HCT116 (cell line): ENCODE measurements around the gene BRD4. TPM values are rescaled to one million over a fixed set of nuclear protein-coding genes. Genes with fewer than 3 reads are reported as not detected.

ENCODE experiments used
- ATAC-seq: fragments of 200-7000 bp; cut with Tn5 transposase; 2 replicates; pipeline ENCODE4 v1.9.1; 2020; ENCODE audit warnings: mild to moderate bottlenecking, moderate library complexity
- BruUV-seq: library from RNA; stranded (reverse); fragments of 400-500 nt; replicated peaks from 2 replicates; lab custom pipeline; 2021; lab: Mats Ljungman, UMichigan
- CTCF ChIA-PET: fragments of 300-600 bp; sonication (Branson Sonifier 250); formaldehyde crosslinking; loops from one replicate; lab custom pipeline; 2021; ENCODE audit warnings: antibody characterized with exemption; lab: Charles Lee
- POLR2A ChIA-PET: fragments of 300-600, 350-600 bp; sonication (Branson Sonifier 250); formaldehyde crosslinking; loops from one replicate; lab custom pipeline; 2021; ENCODE audit warnings: antibody characterized with exemption; lab: Charles Lee
- RAD21 ChIA-PET, 2 experiments: fragments of 300-600 bp; sonication (Branson Sonifier 250); formaldehyde crosslinking; loops; one replicate each; lab custom pipeline; 2023; ENCODE audit warnings: low total read pairs in 2 of 2; ENCODE audit not compliant: uncharacterized antibody in 2 of 2, unreplicated experiment in 2 of 2, low non-redundant PET in 1 of 2; lab: Charles Lee
- DNase-seq: peaks from one replicate; pipeline ENCODE4 v3.0.0-alpha.2; 2010; ENCODE audit warnings: low read depth, low spot score
- H2AFZ ChIP-seq: fragments of 200-600 bp; shearing (Covaris generic), sonication (generic); 2 replicates; pipeline ENCODE4 v1.6.1; 2017; ENCODE audit warnings: low read depth, mixed run types, mixed read lengths, antibody characterized with exemption, low read length; ENCODE audit not compliant: poor library complexity, severe bottlenecking
- H3K27ac ChIP-seq: 2 replicates; pipeline ENCODE4 v1.5.1; 2012; ENCODE audit warnings: low read depth, low read length
- H3K27me3 ChIP-seq: fragments of 200-600 bp; sonication (generic); 2 replicates; pipeline ENCODE4 v1.6.1; 2016; ENCODE audit warnings: mixed run types, low read length, mixed read lengths; ENCODE audit not compliant: insufficient read depth
- H3K36me3 ChIP-seq, 2 experiments: fragments of 200-500 bp in 1 of 2; fragments of 200-600 bp in 1 of 2; sonication (Bioruptor generic) in 1 of 2; sonication (generic) in 1 of 2; 2 replicates each; pipeline versions ENCODE4 v1.5.1 to v1.6.1; 2014 to 2016; ENCODE audit warnings: low read length in 2 of 2, inconsistent platforms in 1 of 2, mixed read lengths in 1 of 2, mixed run types in 1 of 2; ENCODE audit not compliant: insufficient read depth in 2 of 2, control insufficient read depth in 1 of 2
- H3K4me1 ChIP-seq, 2 experiments: fragments of 200-600 bp in 1 of 2; sonication (generic) in 1 of 2; 2 replicates each; pipeline versions ENCODE4 v1.5.1 to v1.6.1; 2012 to 2017; ENCODE audit warnings: low read length in 2 of 2, inconsistent platforms in 1 of 2, mild to moderate bottlenecking in 1 of 2, mixed read lengths in 1 of 2, mixed run types in 1 of 2, moderate library complexity in 1 of 2; ENCODE audit not compliant: insufficient read depth in 2 of 2, control insufficient read depth in 1 of 2
- H3K4me2 ChIP-seq: fragments of 200-600 bp; sonication (generic); 2 replicates; pipeline ENCODE4 v1.6.1; 2017; ENCODE audit warnings: mixed run types, low read length, mixed read lengths
- H3K4me3 ChIP-seq, 2 experiments: fragments of 200-600 bp in 1 of 2; sonication (generic) in 1 of 2; replicated peaks in 1 of 2; 2 replicates each; pipeline ENCODE4 v1.5.1; 2011 to 2016; ENCODE audit warnings: low read length in 2 of 2, control low read depth in 1 of 2, low read depth in 1 of 2, mild to moderate bottlenecking in 1 of 2, mixed read lengths in 1 of 2, mixed run types in 1 of 2
- H3K79me2 ChIP-seq: fragments of 200-600 bp; sonication (generic); 2 replicates; pipeline ENCODE4 v1.6.1; 2017; ENCODE audit warnings: mild to moderate bottlenecking, mixed run types, low read length, moderate library complexity, mixed read lengths; ENCODE audit not compliant: insufficient read depth
- H3K9ac ChIP-seq: fragments of 200-600 bp; sonication (generic); 2 replicates; pipeline ENCODE4 v1.6.1; 2016; ENCODE audit warnings: low read length, mixed read lengths
- H3K9me2 ChIP-seq: fragments of 200-600 bp; sonication (generic), shearing (Covaris generic); 2 replicates; pipeline ENCODE4 v1.6.1; 2017; ENCODE audit warnings: mixed run types, mild to moderate bottlenecking, moderate library complexity; ENCODE audit not compliant: insufficient read depth
- H3K9me3 ChIP-seq, 2 experiments: fragments of 200-500 bp in 1 of 2; fragments of 200-600 bp in 1 of 2; sonication (Bioruptor generic) in 1 of 2; sonication (generic) in 1 of 2; 2 replicates each; pipeline ENCODE4 v1.6.1; 2014 to 2017; ENCODE audit warnings: low read length in 2 of 2, mixed read lengths in 2 of 2, inconsistent platforms in 1 of 2, low read depth in 1 of 2, mild to moderate bottlenecking in 1 of 2, mixed run types in 1 of 2, moderate library complexity in 1 of 2; ENCODE audit not compliant: control insufficient read depth in 1 of 2, insufficient read depth in 1 of 2
- H4K20me1 ChIP-seq: fragments of 200-600 bp; sonication (generic), shearing (Covaris generic); 2 replicates; pipeline ENCODE4 v1.6.1; 2017; ENCODE audit warnings: mixed run types, mild to moderate bottlenecking, moderate library complexity; ENCODE audit not compliant: insufficient read depth
- CEBPB ChIP-seq: IDR thresholded peaks from 2 replicates; pipeline ENCODE4 v1.6.1; 2012; ENCODE audit warnings: low read depth
- EGR1 ChIP-seq: IDR thresholded peaks from 2 replicates; pipeline ENCODE4 v1.6.1; 2012; ENCODE audit warnings: low read depth
- EZH2 ChIP-seq: fragments of 200-600 bp; sonication (generic); IDR thresholded peaks from 2 replicates; pipeline ENCODE4 v1.6.1; 2017; ENCODE audit warnings: antibody characterized with exemption, mixed run types
- EZH2phosphoT487 ChIP-seq: fragments of 200-600 bp; IDR thresholded peaks from 2 replicates; pipeline ENCODE4 v1.6.1; 2018; ENCODE audit warnings: antibody characterized with exemption, borderline replicate concordance
- FOSL1 ChIP-seq: IDR thresholded peaks from 2 replicates; pipeline ENCODE4 v1.6.1; 2012; ENCODE audit warnings: low read depth
- JUND ChIP-seq: IDR thresholded peaks from 2 replicates; pipeline ENCODE4 v1.6.1; 2012
- POLR2A ChIP-seq: IDR thresholded peaks from 2 replicates; pipeline ENCODE4 v1.7.0; 2011; ENCODE audit warnings: borderline replicate concordance; ENCODE audit not compliant: insufficient read depth, insufficient read length; ENCODE audit errors: extremely low read depth
- RAD21 ChIP-seq: IDR thresholded peaks from 2 replicates; pipeline ENCODE4 v1.6.1; 2012; ENCODE audit warnings: low read depth, mild to moderate bottlenecking
- SP1 ChIP-seq: IDR thresholded peaks from 2 replicates; pipeline ENCODE4 v1.6.1; 2012; ENCODE audit warnings: low read depth
- YY1 ChIP-seq: IDR thresholded peaks from 2 replicates; pipeline ENCODE4 v1.6.1; 2011; ENCODE audit warnings: low read length, low read depth, moderate library complexity, mild to moderate bottlenecking; ENCODE audit not compliant: insufficient replicate concordance; ENCODE audit errors: extremely low read depth
- intact Hi-C: fragments of 100-400 bp; cut with micrococcal nuclease; formaldehyde crosslinking; loops from 2 replicates; pipeline ENCODE4 v1.10.0; 2022
- total RNA-seq: library from RNA; stranded (reverse); gene quantifications from one replicate; pipeline ENCODE4 v1.2.1, GENCODE V29; 2021; ENCODE audit not compliant: unreplicated experiment
- TF ChIP-seq, protein P1 (sequence below): IDR thresholded peaks from 2 replicates; pipeline ENCODE4 v1.6.1; 2011; ENCODE audit warnings: mild to moderate bottlenecking, low read length, moderate library complexity; ENCODE audit not compliant: insufficient replicate concordance; ENCODE audit errors: extremely low read depth
- TF ChIP-seq, protein P2 (sequence below): IDR thresholded peaks from 2 replicates; pipeline ENCODE4 v1.6.1; 2012
- TF ChIP-seq, protein P3 (sequence below): IDR thresholded peaks from 2 replicates; pipeline ENCODE4 v1.6.1; 2012; ENCODE audit warnings: low read depth

Gene BRD4
- total RNA-seq, 1 experiment from 2014 or later = 52.9 TPM

DNA sequence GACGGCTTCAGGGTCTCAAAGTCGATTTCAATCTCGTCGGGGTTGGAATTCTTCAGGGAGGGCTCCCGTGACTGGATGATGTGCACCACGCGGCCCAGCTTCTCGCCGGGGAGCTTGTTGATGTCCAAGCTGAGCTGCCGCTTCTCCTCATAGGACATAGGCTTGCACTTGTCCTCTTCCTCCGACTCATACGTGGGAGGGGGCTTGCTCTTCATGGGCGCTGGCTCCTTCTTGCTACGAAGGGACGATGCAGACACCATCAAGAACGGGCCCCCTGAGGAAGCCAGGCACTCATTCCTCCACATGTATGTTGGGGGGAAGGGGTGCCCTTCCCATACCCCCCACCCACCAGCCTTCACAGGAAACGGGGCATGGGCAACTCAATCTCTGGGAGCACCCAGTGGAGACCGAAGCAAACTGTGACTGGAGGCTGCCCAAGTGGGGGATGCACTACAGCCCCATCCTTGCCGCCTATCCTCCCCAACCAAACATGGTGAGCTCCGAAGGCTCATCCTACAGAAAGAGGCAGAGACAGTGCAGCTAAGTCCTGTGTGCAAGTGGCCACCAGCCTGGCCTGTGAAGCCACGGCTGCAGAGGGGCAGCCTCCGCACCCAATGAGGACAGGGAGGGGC lies 76.9 kb downstream of the BRD4 start:
- CTCF ChIA-PET = interaction anchor here (0.6 kb wide), 1 partner anchor 300 kb away, joined by 3 read pairs; no protein-coding TSS in a partner anchor
- no peak overlapping the region for H3K27ac ChIP-seq
- BruUV-seq = TSS peak; percentile 42
- no peak overlapping the region for H3K4me2 ChIP-seq
- RAD21 ChIA-PET = no interaction called here
- intact Hi-C loops = no loop called here
- no peaks in the 10 kb centered on the region for H4K20me1 ChIP-seq
- H3K4me1 ChIP-seq = peaks cover 0 to 6% of the 10 kb centered on the region in 2 experiments; a peak in 1 of 4 replicates
- peaks cover 18% of the 10 kb centered on the region; the same call in 1 of the 2 replicates for H3K79me2 ChIP-seq
- H3K9ac ChIP-seq = no peak overlapping the region
- no peaks in the 10 kb centered on the region for H3K9me2 ChIP-seq
- no peak overlapping the region for H3K4me3 ChIP-seq
- ATAC-seq (no peak), DNase-seq (no peak)
- no peak for TF ChIP-seq EGR1
- no peak for TF ChIP-seq SP1
- TF ChIP-seq POLR2A = no peak
- H3K27me3 ChIP-seq = no peaks in the 10 kb centered on the region
- no peak overlapping the region for H2AFZ ChIP-seq
- H3K36me3 ChIP-seq = peaks cover 2 to 5% of the 10 kb centered on the region in 2 experiments; a peak in 3 of 4 replicates
- POLR2A ChIA-PET = no interaction called here
- H3K9me3 ChIP-seq = no peaks in the 10 kb centered on the region

DNA sequence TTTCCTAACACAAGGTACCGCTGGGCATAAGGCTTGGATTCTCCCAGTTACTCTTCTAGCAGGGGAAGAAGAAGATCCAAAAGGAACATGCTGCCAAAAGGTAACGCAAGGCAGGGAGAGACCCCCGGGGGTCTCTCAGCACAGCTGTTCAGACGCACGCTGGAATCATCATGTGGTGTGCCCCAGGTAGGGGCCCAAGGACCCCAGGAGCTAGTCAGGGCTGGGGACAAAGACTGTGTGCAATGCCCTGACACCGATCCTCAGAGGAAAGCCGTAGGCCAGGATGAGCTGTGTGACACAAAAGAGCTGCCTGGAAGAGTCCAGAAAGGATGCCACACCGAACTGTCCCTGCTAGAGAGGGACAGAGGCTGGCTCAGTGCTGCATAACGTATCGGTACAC lies 77.8 kb downstream of the BRD4 start:
- CTCF ChIA-PET = interaction anchor here (0.6 kb wide), 1 partner anchor 301 kb away, joined by 3 read pairs; no protein-coding TSS in a partner anchor
- peaks cover under 1 to 2% of the 10 kb centered on the region in 2 experiments; a peak in 3 of 4 replicates for H3K36me3 ChIP-seq
- TF ChIP-seq YY1 (no peak), SP1 (no peak), RAD21 (no peak), EZH2phosphoT487 (no peak), CEBPB (no peak), EZH2 (no peak), JUND (no peak), FOSL1 (no peak)
- TF ChIP-seq, protein P1, sequence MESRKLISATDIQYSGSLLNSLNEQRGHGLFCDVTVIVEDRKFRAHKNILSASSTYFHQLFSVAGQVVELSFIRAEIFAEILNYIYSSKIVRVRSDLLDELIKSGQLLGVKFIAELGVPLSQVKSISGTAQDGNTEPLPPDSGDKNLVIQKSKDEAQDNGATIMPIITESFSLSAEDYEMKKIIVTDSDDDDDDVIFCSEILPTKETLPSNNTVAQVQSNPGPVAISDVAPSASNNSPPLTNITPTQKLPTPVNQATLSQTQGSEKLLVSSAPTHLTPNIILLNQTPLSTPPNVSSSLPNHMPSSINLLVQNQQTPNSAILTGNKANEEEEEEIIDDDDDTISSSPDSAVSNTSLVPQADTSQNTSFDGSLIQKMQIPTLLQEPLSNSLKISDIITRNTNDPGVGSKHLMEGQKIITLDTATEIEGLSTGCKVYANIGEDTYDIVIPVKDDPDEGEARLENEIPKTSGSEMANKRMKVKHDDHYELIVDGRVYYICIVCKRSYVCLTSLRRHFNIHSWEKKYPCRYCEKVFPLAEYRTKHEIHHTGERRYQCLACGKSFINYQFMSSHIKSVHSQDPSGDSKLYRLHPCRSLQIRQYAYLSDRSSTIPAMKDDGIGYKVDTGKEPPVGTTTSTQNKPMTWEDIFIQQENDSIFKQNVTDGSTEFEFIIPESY = no peak
- TF ChIP-seq, protein P2, sequence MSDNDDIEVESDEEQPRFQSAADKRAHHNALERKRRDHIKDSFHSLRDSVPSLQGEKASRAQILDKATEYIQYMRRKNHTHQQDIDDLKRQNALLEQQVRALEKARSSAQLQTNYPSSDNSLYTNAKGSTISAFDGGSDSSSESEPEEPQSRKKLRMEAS = no peak
- TF ChIP-seq, protein P3, sequence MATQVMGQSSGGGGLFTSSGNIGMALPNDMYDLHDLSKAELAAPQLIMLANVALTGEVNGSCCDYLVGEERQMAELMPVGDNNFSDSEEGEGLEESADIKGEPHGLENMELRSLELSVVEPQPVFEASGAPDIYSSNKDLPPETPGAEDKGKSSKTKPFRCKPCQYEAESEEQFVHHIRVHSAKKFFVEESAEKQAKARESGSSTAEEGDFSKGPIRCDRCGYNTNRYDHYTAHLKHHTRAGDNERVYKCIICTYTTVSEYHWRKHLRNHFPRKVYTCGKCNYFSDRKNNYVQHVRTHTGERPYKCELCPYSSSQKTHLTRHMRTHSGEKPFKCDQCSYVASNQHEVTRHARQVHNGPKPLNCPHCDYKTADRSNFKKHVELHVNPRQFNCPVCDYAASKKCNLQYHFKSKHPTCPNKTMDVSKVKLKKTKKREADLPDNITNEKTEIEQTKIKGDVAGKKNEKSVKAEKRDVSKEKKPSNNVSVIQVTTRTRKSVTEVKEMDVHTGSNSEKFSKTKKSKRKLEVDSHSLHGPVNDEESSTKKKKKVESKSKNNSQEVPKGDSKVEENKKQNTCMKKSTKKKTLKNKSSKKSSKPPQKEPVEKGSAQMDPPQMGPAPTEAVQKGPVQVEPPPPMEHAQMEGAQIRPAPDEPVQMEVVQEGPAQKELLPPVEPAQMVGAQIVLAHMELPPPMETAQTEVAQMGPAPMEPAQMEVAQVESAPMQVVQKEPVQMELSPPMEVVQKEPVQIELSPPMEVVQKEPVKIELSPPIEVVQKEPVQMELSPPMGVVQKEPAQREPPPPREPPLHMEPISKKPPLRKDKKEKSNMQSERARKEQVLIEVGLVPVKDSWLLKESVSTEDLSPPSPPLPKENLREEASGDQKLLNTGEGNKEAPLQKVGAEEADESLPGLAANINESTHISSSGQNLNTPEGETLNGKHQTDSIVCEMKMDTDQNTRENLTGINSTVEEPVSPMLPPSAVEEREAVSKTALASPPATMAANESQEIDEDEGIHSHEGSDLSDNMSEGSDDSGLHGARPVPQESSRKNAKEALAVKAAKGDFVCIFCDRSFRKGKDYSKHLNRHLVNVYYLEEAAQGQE = no peak

More for the DNA sequence above, 77.8 kb downstream of the BRD4 start:
- RAD21 ChIA-PET = no interaction called here
- Histone ChIP-seq H3K4me1 (peaks cover 2 to 15% of the 10 kb centered on the region in 2 experiments; a peak in 3 of 4 replicates), H3K27me3 (no peaks in the 10 kb centered on the region), H3K9me2 (no peaks in the 10 kb centered on the region), H3K79me2 (peaks cover 18% of the 10 kb centered on the region; the same call in 1 of the 2 replicates), H3K9ac (no peak overlapping the region), H2AFZ (no peak overlapping the region), H3K4me3 (no peak overlapping the region), H3K27ac (no peak overlapping the region), H4K20me1 (no peaks in the 10 kb centered on the region), H3K4me2 (no peak overlapping the region), H3K9me3 (no peaks in the 10 kb centered on the region)
- no peak for DNase-seq
- ATAC-seq = no peak
- BruUV-seq = no TSS peak
- POLR2A ChIA-PET = no interaction called here
- intact Hi-C loops = loop anchor here (5.0 kb wide), 1 partner anchor 382 kb away; no protein-coding TSS in a partner anchor
